Fibroblast of lung (primary cell): ENCODE measurements around the gene MBD5. TPM values are rescaled to one million over a fixed set of nuclear protein-coding genes. Genes with fewer than 3 reads are reported as not detected.

ENCODE experiments used
- DNase-seq, 2 donors: peaks; one replicate each; pipeline versions ENCODE4 v3.0.0 to v3.0.0-alpha.2; 2010; ENCODE audit warnings: low read depth in 2 of 2
- H2AFZ ChIP-seq: 2 replicates; pipeline ENCODE4 v1.5.1; 2012; ENCODE audit warnings: low read length, control low read depth, inconsistent platforms
- H3K27ac ChIP-seq: 2 replicates; pipeline ENCODE4 v1.5.1; 2011; ENCODE audit warnings: low read length, control low read depth; ENCODE audit not compliant: insufficient read depth
- H3K27me3 ChIP-seq: 2 replicates; pipeline ENCODE4 v1.5.1; 2011; ENCODE audit warnings: mild to moderate bottlenecking, low read length; ENCODE audit not compliant: control insufficient read depth, insufficient read depth
- H3K36me3 ChIP-seq: 2 replicates; pipeline ENCODE4 v1.5.1; 2011; ENCODE audit warnings: low read length; ENCODE audit not compliant: control insufficient read depth, insufficient read depth
- H3K4me1 ChIP-seq: 2 replicates; pipeline ENCODE4 v1.5.1; 2011; ENCODE audit warnings: low read length; ENCODE audit not compliant: control insufficient read depth, insufficient read depth; ENCODE audit errors: extremely low read depth
- H3K4me2 ChIP-seq: 2 replicates; pipeline ENCODE4 v1.5.1; 2011; ENCODE audit warnings: low read length, control low read depth; ENCODE audit not compliant: insufficient read depth; ENCODE audit errors: extremely low read depth
- H3K4me3 ChIP-seq, 4 experiments: fragments of 200-600 bp in 1 of 4; sonication (generic) in 1 of 4; replicated peaks in 1 of 4; 2 replicates each; pipeline ENCODE4 v1.5.1; 2011 to 2016; ENCODE audit warnings: low read length in 4 of 4, low read depth in 3 of 4, mild to moderate bottlenecking in 3 of 4, control low read depth in 2 of 4, inconsistent platforms in 1 of 4, mixed read lengths in 1 of 4; ENCODE audit not compliant: insufficient read depth in 1 of 4; ENCODE audit errors: control extremely low read depth in 1 of 4
- H3K79me2 ChIP-seq: 2 replicates; pipeline ENCODE4 v1.5.1; 2012; ENCODE audit warnings: mild to moderate bottlenecking, low read length, inconsistent platforms; ENCODE audit not compliant: control insufficient read depth, insufficient read depth
- H3K9ac ChIP-seq: 2 replicates; pipeline ENCODE4 v1.5.1; 2011; ENCODE audit warnings: mild to moderate bottlenecking, low read length, control low read depth; ENCODE audit not compliant: insufficient read depth
- H3K9me3 ChIP-seq: 2 replicates; pipeline ENCODE4 v1.5.1; 2012; ENCODE audit warnings: low read depth, low read length; ENCODE audit not compliant: control insufficient read depth, insufficient read depth
- H4K20me1 ChIP-seq: 2 replicates; pipeline ENCODE4 v1.5.1; 2011; ENCODE audit warnings: low read length; ENCODE audit not compliant: control insufficient read depth, insufficient read depth; ENCODE audit errors: extremely low read depth
- EZH2 ChIP-seq: IDR thresholded peaks from 2 replicates; pipeline ENCODE4 v1.5.1; 2012; ENCODE audit warnings: low read length, control low read depth, mild to moderate bottlenecking; ENCODE audit errors: missing control alignments
- polyA plus RNA-seq, 2 donors: library from polyadenylated mRNA; depleted of rRNA in 1 of 2; stranded (reverse) in 1 of 2; unstranded in 1 of 2; fragments of >200 nt; gene quantifications; 2 replicates each; pipeline ENCODE4 v1.2.1, GENCODE V29; 2011 to 2012; ENCODE audit warnings: missing spikeins in 1 of 2
- total RNA-seq: library from RNA; depleted of rRNA; stranded (reverse); fragments of >200 nt; gene quantifications from 2 replicates; pipeline ENCODE4 v1.2.1, GENCODE V29; 2014
- TF ChIP-seq, protein P1 (sequence below), 2 donors: IDR thresholded peaks in 1 of 2; conservative IDR thresholded peaks in 1 of 2; 1 replicate in 1 of 2; 2 replicates in 1 of 2; pipeline ENCODE4 v1.5.1; 2011 to 2012; ENCODE audit warnings: low read length in 2 of 2, control low read depth in 1 of 2, inconsistent platforms in 1 of 2, low read depth in 1 of 2, mild to moderate bottlenecking in 1 of 2

MBD5 gene
- total and polyA plus RNA-seq, 2 donors (not counting 1 experiment from before 2014, with no cell fraction given) = 26.1 to 32.4 TPM

DNA sequence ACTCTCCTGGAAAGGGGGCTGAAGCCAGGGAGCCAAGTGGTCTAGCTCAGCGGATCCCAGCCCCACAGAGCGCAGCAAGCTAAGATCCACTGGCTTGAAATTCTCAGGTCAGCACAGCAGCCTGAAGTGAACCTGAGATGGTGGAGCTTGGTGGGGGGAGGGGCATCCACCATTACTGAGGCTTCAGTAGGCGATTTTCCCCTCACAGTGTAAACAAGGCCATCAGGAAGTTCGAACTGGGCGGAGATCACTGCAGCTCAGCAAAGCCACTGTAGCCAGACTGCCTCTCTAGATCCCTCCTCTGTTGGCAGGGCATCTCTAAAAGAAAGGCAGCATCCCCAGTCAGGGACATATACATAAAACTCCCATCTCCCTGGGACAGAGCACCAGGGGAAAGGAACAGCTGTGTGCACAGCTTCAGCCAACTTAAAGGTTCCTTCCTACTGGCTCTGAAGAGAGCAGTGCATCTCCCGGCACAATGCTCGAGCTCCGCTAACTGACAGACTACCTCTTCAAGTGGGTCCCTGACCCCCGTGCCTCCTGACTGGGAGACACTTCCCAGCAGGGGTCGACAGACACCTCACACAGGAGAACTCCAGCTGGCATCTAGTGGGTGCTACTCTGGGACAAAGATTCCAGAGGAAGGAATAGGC is 341.4 kb downstream of the MBD5 start:
- H2AFZ ChIP-seq = no peak overlapping the region
- no peaks in the 10 kb centered on the region for H3K9me3 ChIP-seq
- H3K4me3 ChIP-seq = no peak overlapping the region
- no peaks in the 10 kb centered on the region for H3K27me3 ChIP-seq
- no peaks in the 10 kb centered on the region for H3K4me1 ChIP-seq
- no peak overlapping the region for H3K4me2 ChIP-seq
- H3K36me3 ChIP-seq = no peaks in the 10 kb centered on the region
- no peaks in the 10 kb centered on the region for H4K20me1 ChIP-seq
- no peak overlapping the region for H3K9ac ChIP-seq
- TF ChIP-seq, protein P1, sequence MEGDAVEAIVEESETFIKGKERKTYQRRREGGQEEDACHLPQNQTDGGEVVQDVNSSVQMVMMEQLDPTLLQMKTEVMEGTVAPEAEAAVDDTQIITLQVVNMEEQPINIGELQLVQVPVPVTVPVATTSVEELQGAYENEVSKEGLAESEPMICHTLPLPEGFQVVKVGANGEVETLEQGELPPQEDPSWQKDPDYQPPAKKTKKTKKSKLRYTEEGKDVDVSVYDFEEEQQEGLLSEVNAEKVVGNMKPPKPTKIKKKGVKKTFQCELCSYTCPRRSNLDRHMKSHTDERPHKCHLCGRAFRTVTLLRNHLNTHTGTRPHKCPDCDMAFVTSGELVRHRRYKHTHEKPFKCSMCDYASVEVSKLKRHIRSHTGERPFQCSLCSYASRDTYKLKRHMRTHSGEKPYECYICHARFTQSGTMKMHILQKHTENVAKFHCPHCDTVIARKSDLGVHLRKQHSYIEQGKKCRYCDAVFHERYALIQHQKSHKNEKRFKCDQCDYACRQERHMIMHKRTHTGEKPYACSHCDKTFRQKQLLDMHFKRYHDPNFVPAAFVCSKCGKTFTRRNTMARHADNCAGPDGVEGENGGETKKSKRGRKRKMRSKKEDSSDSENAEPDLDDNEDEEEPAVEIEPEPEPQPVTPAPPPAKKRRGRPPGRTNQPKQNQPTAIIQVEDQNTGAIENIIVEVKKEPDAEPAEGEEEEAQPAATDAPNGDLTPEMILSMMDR (conservative IDR thresholded peaks at IDR 0.05 in 1 of 2, IDR thresholded peaks at IDR 0.05 in 1 of 2; ENCODE audit: low read depth in 1 of 2, low read length in 2 of 2) = no peak
- no peak overlapping the region for H3K27ac ChIP-seq
- DNase-seq = no peak
- no peaks in the 10 kb centered on the region for H3K79me2 ChIP-seq

DNA sequence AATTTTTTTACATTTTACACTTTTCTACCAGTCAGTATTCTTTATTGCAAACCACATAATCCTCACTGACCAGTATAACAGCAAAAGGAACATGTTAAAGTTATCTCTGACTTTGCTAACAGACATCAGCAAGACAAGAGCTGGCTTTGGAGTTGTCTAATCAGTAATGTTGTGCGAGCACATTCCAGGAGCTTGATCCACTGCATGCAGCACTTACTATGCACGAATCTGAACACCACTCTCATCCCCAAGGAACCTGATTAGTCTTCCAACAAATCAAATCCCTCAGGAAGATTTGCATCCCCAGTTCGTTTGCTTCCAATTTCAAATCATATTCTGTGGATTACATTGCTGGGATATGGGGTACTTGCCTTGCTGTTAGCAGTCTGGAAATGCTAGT is 354.3 kb downstream of the MBD5 start:
- H3K4me3 ChIP-seq = no peak overlapping the region
- H3K4me1 ChIP-seq = no peaks in the 10 kb centered on the region
- H3K9ac ChIP-seq = no peak overlapping the region
- no peaks in the 10 kb centered on the region for H4K20me1 ChIP-seq
- TF ChIP-seq, protein P1 (conservative IDR thresholded peaks at IDR 0.05 in 1 of 2, IDR thresholded peaks at IDR 0.05 in 1 of 2; ENCODE audit: low read depth in 1 of 2, low read length in 2 of 2) = no peak
- no peaks in the 10 kb centered on the region for H3K36me3 ChIP-seq
- peak in 1 of 2 donors; percentile 30 for DNase-seq
- no peak overlapping the region for H3K4me2 ChIP-seq
- H3K27me3 ChIP-seq = no peaks in the 10 kb centered on the region
- no peaks in the 10 kb centered on the region for H3K79me2 ChIP-seq
- no peaks in the 10 kb centered on the region for H3K9me3 ChIP-seq
- H2AFZ ChIP-seq = no peak overlapping the region
- no peak overlapping the region for H3K27ac ChIP-seq

DNA sequence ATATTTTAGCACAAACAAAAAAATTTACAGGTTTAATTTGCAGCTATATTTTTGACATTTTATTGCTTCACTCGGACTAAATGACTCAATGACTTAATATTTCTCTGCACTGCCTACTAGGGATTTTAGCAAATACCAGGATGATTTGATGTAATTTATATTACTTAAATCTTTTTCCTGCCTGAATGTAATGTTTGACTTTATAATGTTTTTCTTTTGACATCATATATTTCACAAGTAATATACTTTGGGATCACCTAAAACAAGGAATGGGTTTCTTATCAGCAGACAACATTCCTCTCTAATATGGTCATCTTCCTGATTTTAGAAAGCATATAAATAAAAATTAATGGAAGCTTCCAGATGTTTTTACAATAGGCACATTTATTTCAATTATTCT is 370.4 kb downstream of the MBD5 start:
- Histone ChIP-seq H3K4me3 (no peak overlapping the region), H2AFZ (no peak overlapping the region), H3K27me3 (no peaks in the 10 kb centered on the region), H3K79me2 (no peaks in the 10 kb centered on the region), H4K20me1 (no peaks in the 10 kb centered on the region), H3K27ac (no peak overlapping the region), H3K9me3 (no peaks in the 10 kb centered on the region), H3K4me1 (no peaks in the 10 kb centered on the region), H3K9ac (no peak overlapping the region), H3K36me3 (no peaks in the 10 kb centered on the region), H3K4me2 (no peak overlapping the region)
- peak; percentile 34 to 83 for DNase-seq
- no peak for TF ChIP-seq EZH2
- TF ChIP-seq, protein P1 (conservative IDR thresholded peaks at IDR 0.05 in 1 of 2, IDR thresholded peaks at IDR 0.05 in 1 of 2; ENCODE audit: low read depth in 1 of 2, low read length in 2 of 2) = no peak
